A172 (cell line): ENCODE data around the gene S100A7A. TPM values are rescaled to one million over a fixed set of nuclear protein-coding genes. Genes with fewer than 3 reads are reported as not detected.
"Not testable (repeated sequence)": the region's sequence is repeated elsewhere in the genome, so short reads cannot be mapped to it uniquely, and the experiment has no call there.

Experiments
- DNase-seq: peaks from one replicate; pipeline ENCODE4 v3.0.0-alpha.2; 2015; ENCODE audit warnings: low spot score
- total RNA-seq: library from RNA; depleted of rRNA; stranded (reverse); fragments of >200 nt; shearing (Covaris generic); gene quantifications from 2 replicates; pipeline ENCODE4 v1.2.3, GENCODE V29; 2014

The S100A7A gene
- total RNA-seq, 1 experiment from 2014 or later = not detected

- peak; percentile 44 for DNase-seq
Observed at GRCh38 chr1:153395136-153395685, 21.1 kb upstream of the S100A7A start.

- no peak for DNase-seq
Observed at GRCh38 chr1:153395776-153396175, 20.5 kb upstream of the S100A7A start.

- DNase-seq = no peak
Observed at GRCh38 chr1:153396461-153396860, 19.9 kb upstream of the S100A7A start.

- DNase-seq = no peak
Observed at GRCh38 chr1:153397051-153397923, 19.0 kb upstream of the S100A7A start.

GRCh38 chr1:153397924-153398651 is 18.2 kb upstream of the S100A7A start:
- DNase-seq = no peak

DNA sequence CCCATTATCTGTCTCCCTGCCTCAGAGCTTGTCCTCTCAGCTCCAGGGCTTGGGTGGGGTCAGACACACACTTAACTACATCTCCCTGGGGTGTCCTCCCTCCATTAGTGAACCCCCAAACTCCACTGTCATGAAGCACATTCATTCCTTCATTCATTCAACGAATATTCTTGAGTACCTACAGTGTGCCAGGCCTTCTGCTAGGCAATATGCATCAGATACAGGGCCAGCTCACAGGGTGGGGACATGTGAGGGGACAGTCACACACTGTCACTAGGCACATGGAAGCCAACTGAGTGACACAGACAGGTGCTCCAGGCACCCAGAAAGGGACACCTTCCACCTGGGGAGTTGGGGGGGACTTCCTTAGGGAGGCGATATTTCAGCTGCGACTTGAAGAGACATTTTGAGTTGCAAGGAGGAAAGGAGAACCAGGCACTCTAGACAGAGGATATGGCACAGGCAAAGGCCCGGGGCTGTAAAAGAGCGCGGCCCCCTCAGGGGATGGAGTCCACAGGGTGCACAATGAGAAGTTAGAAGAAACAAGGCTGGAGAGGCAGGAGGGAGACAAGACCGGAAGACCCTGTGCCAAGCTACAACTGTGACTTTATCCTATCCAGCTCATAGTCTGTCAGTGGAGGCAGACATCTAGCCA is 16.8 kb upstream of the S100A7A start:
- no peak for DNase-seq

DNA sequence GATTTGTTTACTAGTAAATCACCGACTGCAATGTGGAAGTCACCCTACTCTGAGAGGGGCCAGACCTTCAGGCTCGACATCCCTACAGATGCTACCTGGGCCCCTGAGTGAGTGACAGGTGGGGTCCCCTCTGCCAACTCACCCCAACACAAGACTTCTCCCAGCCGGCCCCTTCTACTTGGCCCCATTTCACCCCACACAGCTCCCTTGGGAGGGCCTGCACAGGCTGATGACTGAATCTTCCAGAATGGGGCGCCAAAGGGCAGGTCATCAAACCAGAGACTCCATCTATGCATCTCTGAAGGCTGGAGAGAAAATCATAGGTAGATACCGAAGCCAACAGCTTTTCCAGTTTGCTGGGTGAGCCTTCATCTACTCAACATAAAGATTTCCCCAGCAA is 16.1 kb upstream of the S100A7A start:
- peak; percentile 13 for DNase-seq

- DNase-seq = no peak
Observed at GRCh38 chr1:153401461-153401860, 14.9 kb upstream of the S100A7A start.

- no peak for DNase-seq
Observed at GRCh38 chr1:153402226-153402625, 14.1 kb upstream of the S100A7A start.

DNA sequence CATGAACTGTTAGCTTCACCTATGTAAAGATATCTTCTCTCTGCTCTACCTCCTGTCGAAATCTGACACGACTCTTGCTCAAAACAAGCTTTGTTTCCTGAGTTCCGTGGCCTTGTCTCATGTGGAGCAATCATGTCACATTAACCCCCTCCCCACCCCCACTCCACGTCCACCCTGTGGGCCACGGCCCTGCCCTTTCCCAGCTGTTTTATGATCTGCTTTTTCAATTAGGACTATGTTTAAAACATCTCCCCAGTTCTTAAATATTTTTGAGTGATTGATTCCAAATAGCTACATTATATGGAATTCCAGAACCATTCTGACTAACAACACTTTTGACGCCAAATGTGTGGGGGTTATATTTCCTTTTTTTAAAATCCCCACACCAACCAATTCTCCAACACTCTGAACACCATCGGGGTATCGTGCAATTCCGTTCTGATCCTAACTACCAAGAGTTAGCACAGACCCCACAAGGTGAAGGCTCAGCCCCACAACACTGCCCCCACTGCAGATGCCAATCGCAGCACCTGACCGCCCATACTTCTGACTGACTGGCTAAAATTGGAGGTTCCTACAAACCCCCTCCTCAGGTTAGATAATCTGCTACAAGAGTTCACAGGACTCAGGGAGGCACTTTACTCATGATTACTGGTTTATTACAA is 12.8 kb upstream of the S100A7A start:
- no peak for DNase-seq

- DNase-seq = no peak
Observed at GRCh38 chr1:153404086-153404635, 12.2 kb upstream of the S100A7A start.

DNA sequence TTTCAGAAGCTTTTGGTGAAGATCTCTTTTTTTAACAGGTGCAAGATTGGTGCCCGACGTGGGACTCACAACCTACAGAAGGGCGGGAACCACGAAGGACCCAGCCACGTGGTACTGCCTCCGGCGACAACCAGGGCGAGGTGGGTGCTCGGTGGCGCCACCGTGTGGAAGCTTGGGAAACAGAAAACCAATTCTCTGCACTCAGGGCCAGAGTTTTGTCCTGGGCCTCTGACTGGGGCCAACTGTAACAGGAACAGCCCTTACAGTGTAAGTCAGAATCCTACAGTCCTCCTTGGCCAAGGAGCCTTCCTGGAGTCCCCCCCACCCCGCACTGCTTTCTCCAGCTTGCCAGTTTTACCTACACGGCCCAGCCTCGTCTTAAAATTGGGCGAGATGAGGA is 11.6 kb upstream of the S100A7A start:
- peak; percentile 49 for DNase-seq

GRCh38 chr1:153405825-153406599 is 10.3 kb upstream of the S100A7A start:
- not testable (repeated sequence) for DNase-seq

- not testable (repeated sequence) for DNase-seq
Observed at GRCh38 chr1:153407274-153407673, 9.0 kb upstream of the S100A7A start.

- DNase-seq = not testable (repeated sequence)
Observed at GRCh38 chr1:153413961-153414360, 2.4 kb upstream of the S100A7A start.

DNA sequence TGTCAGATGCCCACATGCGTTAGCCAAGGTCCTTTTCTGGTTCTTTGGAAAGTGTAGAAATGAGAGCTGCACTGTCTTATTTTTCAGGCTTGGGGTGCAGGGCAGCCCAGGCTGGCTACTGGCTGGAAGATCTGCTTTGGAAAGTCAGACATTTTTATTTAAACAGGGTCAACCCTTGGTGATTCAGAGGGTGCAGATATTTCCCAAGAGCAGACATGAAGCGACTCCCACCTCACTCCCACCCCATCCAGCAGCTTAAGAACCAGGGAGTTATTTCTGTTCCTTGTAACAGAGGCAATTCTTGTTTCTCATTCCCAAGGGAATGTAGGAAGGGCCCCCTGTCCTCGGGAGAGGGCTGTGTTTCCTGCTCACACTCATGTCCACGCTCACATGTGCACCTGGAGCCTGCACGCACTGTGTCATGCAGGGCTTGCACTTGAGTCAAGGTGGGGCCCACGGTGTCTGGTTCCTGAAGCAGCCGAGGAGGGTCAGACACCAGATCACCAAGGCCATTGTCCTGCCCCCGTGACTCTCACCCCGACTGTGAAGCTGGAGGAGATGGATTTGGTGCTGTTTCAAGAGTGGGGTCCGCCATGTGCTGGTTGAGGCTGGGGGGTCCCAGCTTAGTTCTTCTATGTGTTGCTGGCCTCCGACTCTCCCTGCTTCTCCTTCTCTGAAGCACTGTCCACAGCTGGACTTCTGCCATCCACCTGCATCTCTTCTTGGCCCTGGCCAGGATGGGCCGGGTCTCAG is 992 bp downstream of the S100A7A start:
- no peak for DNase-seq

DNA sequence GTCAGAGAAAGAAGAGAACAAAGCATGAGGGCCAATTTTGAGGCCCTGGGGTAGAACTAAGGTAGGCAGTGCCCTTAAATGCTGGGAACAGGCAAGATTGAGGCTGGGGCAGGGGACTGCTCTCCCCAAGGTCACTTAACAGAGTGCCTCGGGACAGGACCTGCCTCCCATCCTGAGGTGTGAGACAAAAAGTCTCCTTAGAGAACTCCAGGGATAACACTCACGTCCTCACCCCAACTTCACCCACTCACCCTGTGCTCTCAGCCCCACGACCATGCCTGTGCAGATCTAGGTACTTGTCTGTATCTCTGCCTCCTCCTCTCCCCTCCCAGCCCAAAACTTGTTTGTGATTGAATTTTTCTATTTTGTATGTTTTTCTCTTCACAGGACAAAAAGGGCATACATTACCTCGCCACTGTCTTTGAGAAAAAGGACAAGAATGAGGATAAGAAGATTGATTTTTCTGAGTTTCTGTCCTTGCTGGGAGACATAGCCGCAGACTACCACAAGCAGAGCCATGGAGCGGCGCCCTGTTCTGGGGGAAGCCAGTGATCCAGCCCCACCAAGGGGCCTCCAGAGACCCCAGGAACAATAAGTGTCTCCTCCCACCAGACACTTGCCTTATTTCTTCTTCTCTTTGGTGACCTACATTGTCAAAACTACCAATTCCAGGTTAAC is 2.6 kb downstream of the S100A7A start:
- DNase-seq = not testable (repeated sequence)

DNA sequence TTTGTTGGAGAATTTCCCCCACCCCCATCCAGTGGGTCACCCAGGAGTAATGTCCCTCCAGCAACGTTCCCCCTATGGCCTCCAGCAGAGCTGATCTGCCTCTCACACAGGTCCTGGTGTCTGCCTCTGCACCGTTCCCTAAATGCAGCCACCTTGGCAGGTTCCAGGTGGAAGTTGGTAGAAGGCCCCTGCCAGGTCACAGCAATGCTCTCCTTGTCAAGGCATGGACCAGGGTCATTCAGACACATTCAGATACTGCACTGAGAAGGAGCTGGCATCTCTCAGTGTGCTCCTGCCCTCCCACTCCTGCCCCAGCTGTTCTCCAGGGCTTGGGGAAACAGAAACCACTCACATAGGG is 3.1 kb downstream of the S100A7A start:
- not testable (repeated sequence) for DNase-seq

- no peak for DNase-seq
Observed at GRCh38 chr1:153420306-153420705, 4.0 kb downstream of the S100A7A start.
